Neural progenitor cell (in vitro differentiated cells): ENCODE measurements around the gene DLG2.

ENCODE experiments used
- CTCF ChIP-seq: fragments of 200-600 bp; sonication (generic); IDR thresholded peaks from 2 replicates; pipeline ENCODE4 v1.5.1; 2017; ENCODE audit warnings: antibody characterized with exemption, mild to moderate bottlenecking
- EZH2 ChIP-seq: fragments of 200-600 bp; sonication (generic); IDR thresholded peaks from 2 replicates; pipeline ENCODE4 v1.6.1; 2017; ENCODE audit warnings: antibody characterized with exemption, mild to moderate bottlenecking, moderate library complexity
- EZH2phosphoT487 ChIP-seq: fragments of 200-600 bp; sonication (generic); IDR thresholded peaks from 2 replicates; pipeline ENCODE4 v1.6.1; 2017; ENCODE audit warnings: antibody characterized with exemption

GRCh38 chr11:84757711-84758110 lies 869.4 kb downstream of the DLG2 start:
- TF ChIP-seq CTCF (no peak), EZH2 (no peak), EZH2phosphoT487 (no peak)
